Liver (tissue), 9 donors: ENCODE results near the gene POLR3H. TPM values are rescaled to one million over a fixed set of nuclear protein-coding genes. Genes with fewer than 3 reads are reported as not detected.
A peak's percentile ranks its signal among the peaks of the same experiment; 100 is the strongest.

Experiments used
- DNase-seq: peaks from one replicate; pipeline ENCODE4 v3.0.0-alpha.2; 2017; ENCODE audit warnings: low spot score
- H3K27ac ChIP-seq, 2 donors: one replicate each; pipeline ENCODE4 v1.7.0; 2013; ENCODE audit warnings: inconsistent platforms in 2 of 2, low read length in 2 of 2, control low read depth in 1 of 2, low read depth in 1 of 2, mild to moderate bottlenecking in 1 of 2
- H3K27me3 ChIP-seq, 4 donors: one replicate each; pipeline versions ENCODE4 v1.6.1 to v1.7.0; 2013; ENCODE audit warnings: low read length in 3 of 4, inconsistent platforms in 1 of 4, mild to moderate bottlenecking in 1 of 4, moderate library complexity in 1 of 4; ENCODE audit not compliant: control insufficient read depth in 4 of 4, insufficient read depth in 4 of 4
- H3K36me3 ChIP-seq, 4 donors: one replicate each; pipeline versions ENCODE4 v1.6.1 to v1.7.0; 2013; ENCODE audit warnings: low read length in 3 of 4, mild to moderate bottlenecking in 3 of 4, low read depth in 1 of 4, moderate library complexity in 1 of 4; ENCODE audit not compliant: control insufficient read depth in 4 of 4, insufficient read depth in 3 of 4
- H3K4me1 ChIP-seq, 4 donors: one replicate each; pipeline versions ENCODE4 v1.6.1 to v1.7.0; 2013; ENCODE audit warnings: low read length in 3 of 4, mild to moderate bottlenecking in 3 of 4, moderate library complexity in 1 of 4; ENCODE audit not compliant: control insufficient read depth in 4 of 4, insufficient read depth in 4 of 4
- H3K4me3 ChIP-seq, 3 donors: one replicate each; pipeline versions ENCODE4 v1.6.1 to v1.7.0; 2013; ENCODE audit warnings: low read length in 3 of 3, control low read depth in 1 of 3, low read depth in 1 of 3, mild to moderate bottlenecking in 1 of 3
- H3K9ac ChIP-seq, 2 donors: one replicate each; pipeline ENCODE4 v1.7.0; 2013; ENCODE audit warnings: low read length in 2 of 2, mild to moderate bottlenecking in 2 of 2, moderate library complexity in 2 of 2, control low read depth in 1 of 2, low read depth in 1 of 2
- H3K9me3 ChIP-seq, 4 donors: one replicate each; pipeline versions ENCODE4 v1.6.1 to v1.7.0; 2013; ENCODE audit warnings: low read length in 3 of 4; ENCODE audit not compliant: control insufficient read depth in 4 of 4
- ATF3 ChIP-seq: IDR thresholded peaks from 2 replicates; pipeline ENCODE4 v1.6.1; 2016; ENCODE audit warnings: antibody characterized with exemption
- FOXA1 ChIP-seq: IDR thresholded peaks from 2 replicates; pipeline ENCODE4 v1.6.1; 2016; ENCODE audit warnings: antibody characterized with exemption
- GABPA ChIP-seq, 2 donors: IDR thresholded peaks in 1 of 2; conservative IDR thresholded peaks in 1 of 2; 2 replicates each; pipeline ENCODE4 v1.6.1; 2016; ENCODE audit warnings: antibody characterized with exemption in 2 of 2, mild to moderate bottlenecking in 1 of 2, moderate library complexity in 1 of 2
- HNF4A ChIP-seq, 2 donors: conservative IDR thresholded peaks; 2 replicates each; pipeline ENCODE4 v1.6.1; 2016; ENCODE audit warnings: antibody characterized with exemption in 2 of 2, mild to moderate bottlenecking in 2 of 2
- HNF4G ChIP-seq: IDR thresholded peaks from 2 replicates; pipeline ENCODE4 v1.6.1; 2016; ENCODE audit warnings: antibody characterized with exemption
- JUND ChIP-seq, 2 donors: IDR thresholded peaks; 2 replicates each; pipeline ENCODE4 v1.6.1; 2016; ENCODE audit warnings: antibody characterized with exemption in 2 of 2
- NR2F2 ChIP-seq: IDR thresholded peaks from 2 replicates; pipeline ENCODE4 v1.6.1; 2016; ENCODE audit warnings: antibody characterized with exemption
- REST ChIP-seq: IDR thresholded peaks from 2 replicates; pipeline ENCODE4 v1.6.1; 2016; ENCODE audit warnings: antibody characterized with exemption, mild to moderate bottlenecking
- TAF1 ChIP-seq: conservative IDR thresholded peaks from 2 replicates; pipeline ENCODE4 v1.6.1; 2016; ENCODE audit warnings: antibody characterized with exemption, mild to moderate bottlenecking
- whole genome bisulfite sequencing: extraction: QIAGEN DNeasy Blood & Tissue Kit; methylation state at CpG from one replicate; pipeline ENCODE4 v1.1.7; 2013; 5-methylcytosine and 5-hydroxymethylcytosine counted together
- polyA plus RNA-seq, 2 donors: library from polyadenylated mRNA; stranded (reverse) in 1 of 2; unstranded in 1 of 2; fragments of 200-250 nt in 1 of 2; fragments of >200 nt in 1 of 2; fragmentation: Nextera tagmentation in 1 of 2; extraction: Ambion mirVana in 1 of 2; gene quantifications; one replicate each; pipeline versions ENCODE4 v1.2.1 to v1.2.3, GENCODE V29; 2013 to 2015
- total RNA-seq, 2 donors: library from RNA; depleted of rRNA; stranded (reverse); fragments of >200 nt; gene quantifications; one replicate each; pipeline ENCODE4 v1.2.3, GENCODE V29; 2014
- TF ChIP-seq, protein P1 (sequence below): IDR thresholded peaks from 2 replicates; pipeline ENCODE4 v1.6.1; 2016; ENCODE audit warnings: antibody characterized with exemption
- TF ChIP-seq, protein P2 (sequence below): fragments of 150-350 bp; IDR thresholded peaks from 2 replicates; pipeline ENCODE4 v1.5.1; 2017; ENCODE audit warnings: improper control_type of control experiment, low read depth, low read length; ENCODE audit not compliant: missing input control
- donor health status: healthy.
- donor health status: healthy.
- donor health status: healthy.
- donor health status: healthy.
- donor health status: healthy.

POLR3H gene
- total and polyA plus RNA-seq, 4 donors, result 11.7 to 37.7 (median 27.1) TPM

GRCh38 chr22:41499624-41500280 lies 44.5 kb downstream of the POLR3H start:
- H3K9ac ChIP-seq, result no peak overlapping the region

DNA sequence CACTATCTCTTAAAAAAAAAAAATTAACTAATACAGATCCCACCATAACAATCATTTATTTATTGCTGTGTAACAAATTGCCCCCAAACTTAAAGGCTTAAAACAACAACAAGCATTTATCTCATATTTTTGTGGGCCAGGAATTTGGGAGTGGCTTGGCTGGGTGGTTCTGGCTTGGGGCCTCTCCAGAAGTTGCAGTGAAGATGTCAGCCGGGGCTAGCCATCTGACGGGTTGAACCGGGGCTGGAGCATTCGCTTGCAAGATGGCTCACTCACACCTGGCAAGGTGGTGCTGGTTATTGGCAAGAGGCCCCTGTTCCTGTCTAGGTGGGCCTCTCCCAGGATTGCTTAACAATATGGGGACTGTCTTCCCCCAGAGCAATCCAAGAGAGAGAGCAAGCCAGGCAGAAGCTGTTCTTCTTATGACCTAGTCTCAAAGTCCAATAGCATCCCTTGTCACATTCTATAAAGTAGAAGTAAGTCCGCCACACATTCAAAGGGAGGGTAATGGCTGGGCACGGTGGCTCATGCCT lies 45.9 kb downstream of the POLR3H start:
- WGBS, result 88% methylated on average over 6 of the region's 6 CpGs
- TF ChIP-seq NR2F2, result no peak
- TF ChIP-seq REST, result no peak
- no peak for TF ChIP-seq HNF4G
- TF ChIP-seq GABPA (IDR thresholded peaks at IDR 0.05 in 1 of 2, conservative IDR thresholded peaks at IDR 0.05 in 1 of 2), result no peak
- TF ChIP-seq, protein P1, sequence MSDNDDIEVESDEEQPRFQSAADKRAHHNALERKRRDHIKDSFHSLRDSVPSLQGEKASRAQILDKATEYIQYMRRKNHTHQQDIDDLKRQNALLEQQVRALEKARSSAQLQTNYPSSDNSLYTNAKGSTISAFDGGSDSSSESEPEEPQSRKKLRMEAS, result no peak
- no peak for TF ChIP-seq TAF1
- TF ChIP-seq, protein P2, sequence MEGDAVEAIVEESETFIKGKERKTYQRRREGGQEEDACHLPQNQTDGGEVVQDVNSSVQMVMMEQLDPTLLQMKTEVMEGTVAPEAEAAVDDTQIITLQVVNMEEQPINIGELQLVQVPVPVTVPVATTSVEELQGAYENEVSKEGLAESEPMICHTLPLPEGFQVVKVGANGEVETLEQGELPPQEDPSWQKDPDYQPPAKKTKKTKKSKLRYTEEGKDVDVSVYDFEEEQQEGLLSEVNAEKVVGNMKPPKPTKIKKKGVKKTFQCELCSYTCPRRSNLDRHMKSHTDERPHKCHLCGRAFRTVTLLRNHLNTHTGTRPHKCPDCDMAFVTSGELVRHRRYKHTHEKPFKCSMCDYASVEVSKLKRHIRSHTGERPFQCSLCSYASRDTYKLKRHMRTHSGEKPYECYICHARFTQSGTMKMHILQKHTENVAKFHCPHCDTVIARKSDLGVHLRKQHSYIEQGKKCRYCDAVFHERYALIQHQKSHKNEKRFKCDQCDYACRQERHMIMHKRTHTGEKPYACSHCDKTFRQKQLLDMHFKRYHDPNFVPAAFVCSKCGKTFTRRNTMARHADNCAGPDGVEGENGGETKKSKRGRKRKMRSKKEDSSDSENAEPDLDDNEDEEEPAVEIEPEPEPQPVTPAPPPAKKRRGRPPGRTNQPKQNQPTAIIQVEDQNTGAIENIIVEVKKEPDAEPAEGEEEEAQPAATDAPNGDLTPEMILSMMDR, result no peak
- no peak for TF ChIP-seq ATF3
- TF ChIP-seq FOXA1, result no peak
- Histone ChIP-seq H3K9me3 (no peaks in the 10 kb centered on the region), H3K27ac (no peak overlapping the region), H3K36me3 (peaks cover 3 to 18% (median 12%) of the 10 kb centered on the region in 4 donors), H3K4me3 (no peak overlapping the region), H3K9ac (no peak overlapping the region), H3K27me3 (no peaks in the 10 kb centered on the region), H3K4me1 (peaks cover 0 to 10% (median 1%) of the 10 kb centered on the region in 4 donors)
- DNase-seq, result peak; percentile 54

More at GRCh38 chr22:41499624-41500280, 44.5 kb downstream of the POLR3H start:
- Histone ChIP-seq H3K9me3 (no peaks in the 10 kb centered on the region), H3K27ac (no peak overlapping the region), H3K4me3 (no peak overlapping the region), H3K27me3 (no peaks in the 10 kb centered on the region), H3K4me1 (peaks cover 0 to 10% (median 1%) of the 10 kb centered on the region in 4 donors), H3K36me3 (peaks cover 1 to 25% (median 19%) of the 10 kb centered on the region in 4 donors)
- no peak for DNase-seq
- 72% methylated on average over 10 of the region's 10 CpGs for WGBS
- TF ChIP-seq JUND (IDR thresholded peaks at IDR 0.05), result no peak
- peak; percentile 34 for TF ChIP-seq HNF4A (conservative IDR thresholded peaks at IDR 0.05)
